Placental epithelial cell (primary cell): ENCODE data around the gene MYOD1. TPM values are rescaled to one million over a fixed set of nuclear protein-coding genes. Genes with fewer than 3 reads are reported as not detected.

Experiments
- total RNA-seq: library from RNA; depleted of rRNA; stranded (reverse); fragments of >200 nt; gene quantifications from 2 replicates; pipeline ENCODE4 v1.2.3, GENCODE V29; 2012

The MYOD1 gene
- total RNA-seq = not detected in 2 replicates

GRCh38 chr11:17719028-17719937 lies at the start of gene MYOD1:
Gene MYOD1, plus strand, starts transcription at chr11:17719571. Its CDS starts 212 bp downstream, at chr11:17719783.

GRCh38 chr11:17734418-17734911 lies 15.1 kb downstream of the MYOD1 start, which contains the start of gene KCNC1:
Gene KCNC1, plus strand, starts transcription at chr11:17734781. Its CDS starts 1,222 bp downstream, at chr11:17736003.

Other genes with a start within 250 kb of the MYOD1 start
- gene ABCC8, start 242.7 kb upstream of the MYOD1 start, total RNA-seq = not detected in 2 replicates
- gene USH1C, start 175.2 kb upstream of the MYOD1 start, total RNA-seq = not detected in 2 replicates
- gene OTOG, start 172.3 kb upstream of the MYOD1 start, total RNA-seq = not detected in 2 replicates
- gene KCNC1, start 15.2 kb downstream of the MYOD1 start, total RNA-seq = not detected in 2 replicates